ENCODE measurements around the gene SWAP70. TPM values are rescaled to one million over a fixed set of nuclear protein-coding genes. Genes with fewer than 3 reads are reported as not detected.
"Not testable (repeated sequence)": the region's sequence is repeated elsewhere in the genome, so short reads cannot be mapped to it uniquely, and the experiment has no call there.

SWAP70 gene
- total RNA-seq, 1 donor from 2014 or later = 18.0 TPM

DNA sequence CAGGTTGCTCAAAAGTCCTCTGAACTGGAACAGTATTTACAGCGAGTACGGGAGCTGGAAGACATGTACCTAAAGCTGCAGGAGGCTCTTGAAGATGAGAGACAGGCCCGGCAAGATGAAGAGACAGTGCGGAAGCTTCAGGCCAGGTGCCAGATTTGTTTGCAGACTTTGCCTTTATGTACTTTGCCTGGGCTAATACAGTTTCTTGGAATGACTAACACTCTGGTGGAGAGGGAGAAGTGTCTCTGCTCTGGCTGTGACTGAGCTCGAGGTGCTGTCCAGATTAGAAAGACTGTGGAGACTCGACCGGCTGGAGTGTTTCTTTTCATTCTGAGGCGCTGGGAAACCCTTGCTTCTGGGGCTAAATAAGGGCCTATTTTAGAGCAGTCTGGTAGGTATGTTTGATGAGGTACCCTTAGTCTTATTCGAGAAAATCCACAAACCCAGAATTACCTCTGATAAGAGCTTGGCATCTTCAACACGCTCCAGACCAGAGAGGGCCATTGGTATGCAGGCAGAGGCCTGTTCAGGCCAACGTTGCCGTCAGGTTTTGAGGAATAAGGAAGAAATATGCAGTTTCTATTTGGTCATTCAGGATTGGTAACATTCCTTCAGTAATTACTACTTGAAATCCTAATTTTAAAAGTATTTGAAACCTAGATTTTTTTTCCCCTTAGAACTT lies 76.5 kb downstream of the SWAP70 start:
- Histone ChIP-seq H3K27me3 (ENCODE audit: control insufficient read depth, insufficient read depth, low read length) (no peaks in the 10 kb centered on the region), H3K4me3 (ENCODE audit: low read depth, low read length) (no peak overlapping the region), H3K36me3 (ENCODE audit: control insufficient read depth, insufficient read depth, low read length) (no peaks in the 10 kb centered on the region)
- no peak for TF ChIP-seq CTCF (IDR thresholded peaks at IDR 0.05; ENCODE audit: insufficient read depth, low read length, poor library complexity, severe bottlenecking)
- DNase-seq (ENCODE audit: low read depth) = no peak

- no peak overlapping the region for H3K4me3 ChIP-seq (ENCODE audit: low read depth, low read length)
- DNase-seq (ENCODE audit: low read depth) = no peak
- no peaks in the 10 kb centered on the region for H3K27me3 ChIP-seq (ENCODE audit: control insufficient read depth, insufficient read depth, low read length)
- TF ChIP-seq CTCF (IDR thresholded peaks at IDR 0.05; ENCODE audit: insufficient read depth, low read length, poor library complexity, severe bottlenecking) = no peak
- no peaks in the 10 kb centered on the region for H3K36me3 ChIP-seq (ENCODE audit: control insufficient read depth, insufficient read depth, low read length)
These were observed 77.4 kb downstream of the SWAP70 start for GRCh38 chr11:9741260-9741659.

DNA sequence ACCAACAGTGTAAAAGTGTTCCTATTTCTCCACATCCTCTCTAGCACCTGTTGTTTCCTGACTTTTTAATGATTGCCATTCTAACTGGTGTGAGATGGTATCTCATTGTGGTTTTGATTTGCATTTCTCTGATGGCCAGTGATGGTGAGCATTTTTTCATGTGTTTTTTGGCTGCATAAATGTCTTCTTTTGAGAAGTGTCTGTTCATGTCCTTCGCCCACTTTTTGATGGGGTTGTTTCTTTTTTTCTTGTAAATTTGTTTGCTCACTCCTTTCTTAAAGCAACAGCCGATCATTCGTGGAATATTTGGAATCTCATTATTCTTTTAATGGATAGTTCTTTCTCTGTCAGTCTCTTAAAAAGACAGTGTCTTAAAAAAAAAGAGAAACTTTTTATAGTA lies 79.6 kb downstream of the SWAP70 start:
- DNase-seq (ENCODE audit: low read depth); H3K36me3 ChIP-seq (ENCODE audit: control insufficient read depth, insufficient read depth, low read length); H3K27me3 ChIP-seq (ENCODE audit: control insufficient read depth, insufficient read depth, low read length); H3K4me3 ChIP-seq (ENCODE audit: low read depth, low read length): not testable (repeated sequence)

DNA sequence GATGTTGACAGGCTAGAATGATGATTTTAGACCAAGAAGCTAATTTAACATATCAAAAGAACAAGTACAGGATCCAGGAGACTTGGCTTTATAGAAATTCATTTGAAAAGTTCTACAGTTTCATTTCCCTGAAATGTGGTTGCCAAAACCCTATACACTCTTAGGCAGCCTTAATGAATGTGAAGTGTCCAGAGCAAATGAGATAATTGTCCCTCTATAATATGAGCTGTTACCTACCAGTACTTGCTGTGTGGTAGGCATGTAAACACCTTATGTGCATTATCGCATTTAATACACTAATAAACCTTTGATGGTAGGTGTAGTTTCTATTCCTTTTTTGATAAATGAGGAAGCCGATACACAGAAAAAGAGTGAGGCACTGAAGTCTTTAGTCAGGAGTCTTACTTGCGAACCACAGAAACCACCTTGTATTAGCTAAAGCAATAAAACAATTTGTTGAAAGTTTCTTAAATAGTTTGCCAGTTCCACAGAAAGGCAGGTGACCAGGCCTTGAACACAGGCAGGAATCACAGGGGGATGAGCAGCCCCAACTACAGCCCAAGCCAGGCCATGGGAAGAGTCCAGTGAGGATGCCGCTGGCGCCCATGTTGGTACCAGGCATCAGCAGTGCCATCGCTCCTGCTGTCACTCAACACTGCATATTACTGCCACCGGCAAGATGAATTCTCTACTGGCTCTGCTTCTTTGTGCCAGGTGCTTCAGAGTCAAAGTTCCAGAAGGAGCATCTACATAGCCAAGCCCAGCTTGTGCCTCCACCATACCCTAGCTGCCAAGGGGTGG lies 81.7 kb downstream of the SWAP70 start:
- Histone ChIP-seq H3K27me3 (ENCODE audit: control insufficient read depth, insufficient read depth, low read length) (no peaks in the 10 kb centered on the region), H3K4me3 (ENCODE audit: low read depth, low read length) (no peak overlapping the region), H3K36me3 (ENCODE audit: control insufficient read depth, insufficient read depth, low read length) (no peaks in the 10 kb centered on the region)
- no peak for TF ChIP-seq CTCF (IDR thresholded peaks at IDR 0.05; ENCODE audit: insufficient read depth, low read length, poor library complexity, severe bottlenecking)
- no peak for DNase-seq (ENCODE audit: low read depth)

DNA sequence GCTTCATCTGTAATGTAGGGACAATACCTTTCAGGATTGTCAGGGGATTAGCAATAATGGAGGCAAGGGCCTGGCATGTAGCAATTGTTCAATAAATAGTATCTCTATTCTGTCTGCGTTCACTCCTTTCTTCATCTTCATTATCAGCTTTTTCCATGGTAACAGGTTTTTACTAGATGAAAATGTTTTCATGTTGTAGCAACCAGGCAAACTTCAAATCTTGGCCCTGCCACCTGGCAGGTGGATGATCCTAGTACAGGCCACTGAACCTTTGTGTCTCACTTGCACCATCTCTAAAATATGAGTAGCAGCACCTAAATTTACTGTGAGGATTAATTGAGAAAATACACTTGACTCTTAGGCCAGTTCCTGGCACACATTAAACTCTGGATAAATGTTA lies 83.4 kb downstream of the SWAP70 start:
- H3K4me3 ChIP-seq (ENCODE audit: low read depth, low read length) = no peak overlapping the region
- H3K27me3 ChIP-seq (ENCODE audit: control insufficient read depth, insufficient read depth, low read length) = no peaks in the 10 kb centered on the region
- TF ChIP-seq CTCF (IDR thresholded peaks at IDR 0.05; ENCODE audit: insufficient read depth, low read length, poor library complexity, severe bottlenecking) = no peak
- no peak for DNase-seq (ENCODE audit: low read depth)
- no peaks in the 10 kb centered on the region for H3K36me3 ChIP-seq (ENCODE audit: control insufficient read depth, insufficient read depth, low read length)

- Histone ChIP-seq H3K27me3 (ENCODE audit: control insufficient read depth, insufficient read depth, low read length) (no peaks in the 10 kb centered on the region), H3K4me3 (ENCODE audit: low read depth, low read length) (no peak overlapping the region), H3K36me3 (ENCODE audit: control insufficient read depth, insufficient read depth, low read length) (no peaks in the 10 kb centered on the region)
- no peak for DNase-seq (ENCODE audit: low read depth)
- no peak for TF ChIP-seq CTCF (IDR thresholded peaks at IDR 0.05; ENCODE audit: insufficient read depth, low read length, poor library complexity, severe bottlenecking)
These were observed 84.0 kb downstream of the SWAP70 start for GRCh38 chr11:9747828-9748227.

All from kidney epithelial cell (primary cell).